ENCODE results near the gene LTBP3. TPM values are rescaled to one million over a fixed set of nuclear protein-coding genes. Genes with fewer than 3 reads are reported as not detected.

Gene LTBP3
- total RNA-seq, 1 experiment from 2014 or later = 248 TPM

DNA sequence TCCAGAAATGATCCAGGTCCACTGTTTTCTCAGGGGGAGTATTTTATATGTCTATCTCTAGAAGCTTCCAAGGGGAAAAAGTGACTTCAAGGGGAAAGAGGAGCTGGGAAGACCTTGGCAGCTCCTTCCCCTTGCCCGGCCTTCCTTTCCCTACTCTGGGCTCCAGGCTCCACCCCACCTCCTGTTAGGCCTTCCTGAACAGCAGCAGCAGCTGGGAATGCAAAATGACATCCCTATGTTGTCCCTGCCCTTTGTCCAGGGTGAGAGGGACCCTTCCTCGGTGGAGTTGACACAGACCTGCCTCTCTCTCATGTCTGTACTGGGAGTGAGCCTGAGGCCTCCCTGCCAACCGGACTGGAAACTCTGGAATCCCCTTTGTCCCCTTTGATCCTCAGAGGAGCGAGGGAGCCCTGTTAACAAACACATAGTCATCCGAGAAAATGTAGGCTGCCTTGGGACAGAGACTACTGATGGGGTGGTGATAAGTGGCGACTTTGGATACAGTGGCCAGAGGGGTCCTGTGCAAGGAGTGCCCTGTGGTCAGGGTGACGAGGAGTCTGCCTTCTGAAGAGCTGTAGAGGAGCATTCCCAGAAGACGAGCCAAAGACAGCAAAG lies 68.3 kb downstream of the LTBP3 start:
- Histone ChIP-seq H3K9me3 (ENCODE audit: control insufficient read depth in 1 of 2, insufficient read depth in 1 of 2, low read depth in 1 of 2, low read length in 2 of 2) (no peaks in the 10 kb centered on the region), H4K20me1 (ENCODE audit: insufficient read depth) (no peaks in the 10 kb centered on the region), H3K79me2 (ENCODE audit: insufficient read depth, low read length) (0 out of 2 replicates have a peak, but pooled peaks cover 10% of the 10 kb centered on the region), H2AFZ (ENCODE audit: low read depth, low read length, poor library complexity, severe bottlenecking) (no peak overlapping the region), H3K4me3 (replicated peaks in 1 of 2; ENCODE audit: low read depth in 1 of 2, low read length in 2 of 2) (no peak overlapping the region), H3K9ac (ENCODE audit: low read length) (peak overlapping the region; percentile 67), H3K27ac (ENCODE audit: low read depth, low read length) (peak overlapping the region; percentile 98), H3K4me1 (ENCODE audit: control insufficient read depth in 1 of 2, insufficient read depth in 2 of 2, low read length in 2 of 2) (peaks cover 94 to 99% of the 10 kb centered on the region in 2 experiments), H3K36me3 (ENCODE audit: control insufficient read depth in 1 of 2, insufficient read depth in 2 of 2, low read length in 2 of 2) (no peaks in the 10 kb centered on the region), H3K4me2 (ENCODE audit: low read length) (peak overlapping the region; percentile 77), H3K9me2 (ENCODE audit: insufficient read depth) (no peaks in the 10 kb centered on the region), H3K27me3 (ENCODE audit: insufficient read depth, low read length) (no peaks in the 10 kb centered on the region)
- TF ChIP-seq, protein P1, sequence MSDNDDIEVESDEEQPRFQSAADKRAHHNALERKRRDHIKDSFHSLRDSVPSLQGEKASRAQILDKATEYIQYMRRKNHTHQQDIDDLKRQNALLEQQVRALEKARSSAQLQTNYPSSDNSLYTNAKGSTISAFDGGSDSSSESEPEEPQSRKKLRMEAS (IDR thresholded peaks at IDR 0.05) = no peak
- TF ChIP-seq ZFX (IDR thresholded peaks at IDR 0.05) = peak; percentile 42; the same call in 1 of the 2 replicates
- peak; percentile 48 for TF ChIP-seq TCF7L2 (IDR thresholded peaks at IDR 0.05; ENCODE audit: borderline replicate concordance, extremely low read depth, insufficient read depth, insufficient read length)
- no TSS peak for BruUV-seq (replicated peaks)
- DNase-seq (ENCODE audit: low read depth, low spot score) = no peak
- ChIA-PET POLR2A (interaction anchor here (1.1 to 26.7 kb wide), 4 partner anchors 13 to 320 kb away, joined by 3 to 1499 read pairs (median 742); partner anchors contain the start of genes MALAT1, NEAT1 and SPDYC), RAD21 (ENCODE audit: low non-redundant PET in 1 of 2, low total read pairs in 2 of 2, uncharacterized antibody in 2 of 2, unreplicated experiment in 2 of 2) (interaction anchor here in 1 of 2 experiments (0.5 kb wide), 1 partner anchor 41 kb away, joined by 4 read pairs; no protein-coding TSS in a partner anchor), CTCF (interaction anchor here (1.2 to 1.5 kb wide), 3 partner anchors 11 to 21 kb away, joined by 4 to 11 read pairs (median 7); no protein-coding TSS in a partner anchor)
- intact Hi-C loops (cut with micrococcal nuclease) = no loop called here
- no peak for ATAC-seq

- DNase-seq (ENCODE audit: low read depth, low spot score) (no peak), ATAC-seq (no peak)
- Histone ChIP-seq H3K27me3 (ENCODE audit: insufficient read depth, low read length) (no peaks in the 10 kb centered on the region), H3K9me3 (ENCODE audit: control insufficient read depth in 1 of 2, insufficient read depth in 1 of 2, low read depth in 1 of 2, low read length in 2 of 2) (no peaks in the 10 kb centered on the region), H3K4me1 (ENCODE audit: control insufficient read depth in 1 of 2, insufficient read depth in 2 of 2, low read length in 2 of 2) (peaks cover 92 to 97% of the 10 kb centered on the region in 2 experiments), H3K27ac (ENCODE audit: low read depth, low read length) (peak overlapping the region; percentile 98), H3K9ac (ENCODE audit: low read length) (peak overlapping the region; percentile 67), H3K4me2 (ENCODE audit: low read length) (peak overlapping the region; percentile 77), H2AFZ (ENCODE audit: low read depth, low read length, poor library complexity, severe bottlenecking) (no peak overlapping the region), H3K79me2 (ENCODE audit: insufficient read depth, low read length) (0 out of 2 replicates have a peak, but pooled peaks cover 10% of the 10 kb centered on the region), H3K9me2 (ENCODE audit: insufficient read depth) (no peaks in the 10 kb centered on the region), H4K20me1 (ENCODE audit: insufficient read depth) (no peaks in the 10 kb centered on the region), H3K4me3 (replicated peaks in 1 of 2; ENCODE audit: low read depth in 1 of 2, low read length in 2 of 2) (0 out of 4 replicates have a peak overlapping the region, but pooled peaks of 1 of the 2 experiments have one; percentile 27), H3K36me3 (ENCODE audit: control insufficient read depth in 1 of 2, insufficient read depth in 2 of 2, low read length in 2 of 2) (no peaks in the 10 kb centered on the region)
- POLR2A ChIA-PET = interaction anchor here (1.1 to 26.7 kb wide), 4 partner anchors 13 to 319 kb away, joined by 3 to 1499 read pairs (median 742); partner anchors contain the start of genes MALAT1, NEAT1 and SPDYC
- intact Hi-C loops (cut with micrococcal nuclease) = no loop called here
- BruUV-seq (replicated peaks) = no TSS peak
- TF ChIP-seq CBX3 (IDR thresholded peaks at IDR 0.05; ENCODE audit: low read depth) (no peak), TCF7L2 (IDR thresholded peaks at IDR 0.05; ENCODE audit: borderline replicate concordance, extremely low read depth, insufficient read depth, insufficient read length) (no peak)
- CTCF ChIA-PET = interaction anchor here (1.2 to 1.5 kb wide), 3 partner anchors 10 to 20 kb away, joined by 4 to 11 read pairs (median 7); no protein-coding TSS in a partner anchor
- RAD21 ChIA-PET (ENCODE audit: low non-redundant PET in 1 of 2, low total read pairs in 2 of 2, uncharacterized antibody in 2 of 2, unreplicated experiment in 2 of 2) = interaction anchor here in 1 of 2 experiments (0.5 kb wide), 1 partner anchor 40 kb away, joined by 4 read pairs; no protein-coding TSS in a partner anchor
These were observed 69.0 kb downstream of the LTBP3 start for GRCh38 chr11:65489035-65489705.

Other genes starting within 250 kb of the LTBP3 start
- gene CDC42EP2, start 243.5 kb downstream of the LTBP3 start, total RNA-seq (2021; ENCODE audit: unreplicated experiment) = 15.4 TPM
- 72.0 TPM for gene DPF2, start 224.5 kb downstream of the LTBP3 start, total RNA-seq (2021; ENCODE audit: unreplicated experiment)
- gene TIGD3, start 203.6 kb downstream of the LTBP3 start, total RNA-seq (2021; ENCODE audit: unreplicated experiment) = 2.4 TPM
- 3.9 TPM for gene SLC25A45, start 175.7 kb downstream of the LTBP3 start, total RNA-seq (2021; ENCODE audit: unreplicated experiment)
- 35.8 TPM for gene FRMD8, start 171.7 kb downstream of the LTBP3 start, total RNA-seq (2021; ENCODE audit: unreplicated experiment)
- 564 TPM for gene NEAT1, start 135.6 kb downstream of the LTBP3 start, total RNA-seq (2021; ENCODE audit: unreplicated experiment)
- gene MALAT1, start 59.3 kb downstream of the LTBP3 start, total RNA-seq (2021; ENCODE audit: unreplicated experiment) = 6,000 TPM
- 104 TPM for gene SCYL1, start 33.3 kb downstream of the LTBP3 start, total RNA-seq (2021; ENCODE audit: unreplicated experiment)
- 66.8 TPM for gene ZNRD2, start 12.1 kb upstream of the LTBP3 start, total RNA-seq (2021; ENCODE audit: unreplicated experiment)
- gene FAM89B, start 14.2 kb upstream of the LTBP3 start, total RNA-seq (2021; ENCODE audit: unreplicated experiment) = 60.0 TPM
- gene EHBP1L1, start 17.7 kb upstream of the LTBP3 start, total RNA-seq (2021; ENCODE audit: unreplicated experiment) = 105 TPM
- 0.61 TPM for gene KCNK7, start 37.4 kb upstream of the LTBP3 start, total RNA-seq (2021; ENCODE audit: unreplicated experiment)
- 59.8 TPM for gene MAP3K11, start 55.9 kb upstream of the LTBP3 start, total RNA-seq (2021; ENCODE audit: unreplicated experiment)
- 50.4 TPM for gene PCNX3, start 57.4 kb upstream of the LTBP3 start, total RNA-seq (2021; ENCODE audit: unreplicated experiment)
- gene SIPA1, start 79.7 kb upstream of the LTBP3 start, total RNA-seq (2021; ENCODE audit: unreplicated experiment) = 105 TPM
- 78.5 TPM for gene RELA, start 104.6 kb upstream of the LTBP3 start, total RNA-seq (2021; ENCODE audit: unreplicated experiment)
- 78.7 TPM for gene KAT5, start 153.9 kb upstream of the LTBP3 start, total RNA-seq (2021; ENCODE audit: unreplicated experiment)
- 28.5 TPM for gene RNASEH2C, start 162.4 kb upstream of the LTBP3 start, total RNA-seq (2021; ENCODE audit: unreplicated experiment)
- 19.5 TPM for gene AP5B1, start 222.6 kb upstream of the LTBP3 start, total RNA-seq (2021; ENCODE audit: unreplicated experiment)
- 14.7 TPM for gene OVOL1, start 228.7 kb upstream of the LTBP3 start, total RNA-seq (2021; ENCODE audit: unreplicated experiment)

Data from HCT116 (cell line).